ENCODE data around the gene ELMOD2. TPM values are rescaled to one million over a fixed set of nuclear protein-coding genes. Genes with fewer than 3 reads are reported as not detected.
A peak's percentile ranks its signal among the peaks of the same experiment; 100 is the strongest.

ELMOD2 gene
- total RNA-seq, 1 donor from 2014 or later, result 10.8 TPM

DNA sequence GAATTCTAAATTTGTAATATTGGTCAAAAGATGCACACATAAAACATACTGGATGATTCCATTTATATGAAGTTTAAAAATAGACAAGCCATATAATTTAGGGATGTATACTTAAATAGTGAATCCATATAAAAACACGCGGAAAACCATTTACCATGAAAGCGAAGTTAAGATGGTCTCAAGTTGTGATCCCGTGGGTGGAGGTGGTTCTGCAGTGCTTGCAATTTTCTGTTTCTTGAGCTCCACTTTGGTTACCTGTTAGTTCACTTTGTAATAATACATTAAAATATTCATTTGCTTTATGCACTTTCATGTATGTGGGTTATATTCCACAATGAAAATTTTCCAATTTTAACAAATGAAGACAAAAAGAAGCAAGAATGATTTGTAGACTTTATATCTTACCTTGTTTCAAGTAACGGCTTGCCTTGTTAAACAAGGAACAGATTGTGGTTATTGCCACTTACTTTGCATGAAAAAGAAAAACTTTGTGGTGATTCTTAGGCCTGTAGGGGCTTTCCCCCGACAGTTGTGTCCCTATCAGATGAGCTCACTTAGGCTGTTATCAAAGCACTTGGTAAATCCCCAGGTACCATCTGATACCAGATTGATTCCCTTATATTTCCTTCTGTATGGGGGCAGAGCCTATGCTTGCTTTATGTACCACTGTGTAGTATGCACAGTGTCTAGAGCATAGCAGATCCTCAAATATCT, 32.6 kb downstream of the ELMOD2 start:
- peaks cover 3% of the 10 kb centered on the region for H3K36me3 Mint-ChIP-seq (ENCODE audit: low read depth)

DNA sequence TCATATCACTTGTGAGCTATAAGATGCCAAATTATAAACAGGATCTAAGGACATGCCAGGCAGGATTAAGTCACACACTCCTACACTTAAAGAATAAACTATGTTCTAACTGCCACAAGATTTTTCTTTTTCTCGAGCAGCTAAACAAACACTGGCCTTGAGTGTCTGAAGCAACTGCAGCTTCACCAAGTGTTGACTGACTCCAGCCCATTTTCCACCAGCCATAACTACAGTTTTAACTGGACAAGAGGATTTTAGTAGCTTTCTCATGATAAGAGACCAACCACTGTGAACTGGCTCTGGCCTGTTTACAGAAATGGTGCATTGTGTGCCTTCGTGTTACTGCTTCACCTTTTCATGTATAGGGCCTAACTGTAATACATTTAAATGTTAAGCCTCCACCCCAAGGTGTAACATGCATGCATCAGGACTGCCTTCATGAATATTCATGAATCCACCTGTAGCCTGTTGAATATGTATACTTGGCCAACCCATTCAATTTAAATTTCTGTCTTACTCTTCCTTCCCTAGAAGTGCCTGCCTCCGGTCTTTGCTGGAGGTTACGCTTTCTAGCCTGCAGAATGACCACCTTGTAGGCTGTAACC, 34.0 kb downstream of the ELMOD2 start:
- intact Hi-C loops (cut with micrococcal nuclease), result loop anchor here (5.0 kb wide), 1 partner anchor 406 kb away; the partner anchor contains the start of gene MAML3
- Mint-ChIP-seq H3K4me1 (ENCODE audit: low read depth) (peaks cover 17% of the 10 kb centered on the region), H3K27ac (no peak overlapping the region), H3K27me3 (ENCODE audit: insufficient read depth) (peaks cover 37% of the 10 kb centered on the region), H3K36me3 (ENCODE audit: low read depth) (peaks cover 2% of the 10 kb centered on the region), H3K9me3 (no peaks in the 10 kb centered on the region), H3K4me3 (no peak overlapping the region)
- DNase-seq (ENCODE audit: low spot score), result no peak

More for the DNA sequence above, 32.6 kb downstream of the ELMOD2 start:
- intact Hi-C loops (cut with micrococcal nuclease), result loop anchor here (1.0 to 5.0 kb wide), 3 partner anchors 32 to 404 kb away; partner anchors contain the start of genes ELMOD2, MAML3 and SCOC
- peaks cover 17% of the 10 kb centered on the region for H3K4me1 Mint-ChIP-seq (ENCODE audit: low read depth)
- DNase-seq (ENCODE audit: low spot score), result peak; percentile 8
- H3K4me3 Mint-ChIP-seq, result no peak overlapping the region
- H3K27me3 Mint-ChIP-seq (ENCODE audit: insufficient read depth), result peaks cover 31% of the 10 kb centered on the region
- H3K9me3 Mint-ChIP-seq, result no peaks in the 10 kb centered on the region
- H3K27ac Mint-ChIP-seq, result no peak overlapping the region

DNA sequence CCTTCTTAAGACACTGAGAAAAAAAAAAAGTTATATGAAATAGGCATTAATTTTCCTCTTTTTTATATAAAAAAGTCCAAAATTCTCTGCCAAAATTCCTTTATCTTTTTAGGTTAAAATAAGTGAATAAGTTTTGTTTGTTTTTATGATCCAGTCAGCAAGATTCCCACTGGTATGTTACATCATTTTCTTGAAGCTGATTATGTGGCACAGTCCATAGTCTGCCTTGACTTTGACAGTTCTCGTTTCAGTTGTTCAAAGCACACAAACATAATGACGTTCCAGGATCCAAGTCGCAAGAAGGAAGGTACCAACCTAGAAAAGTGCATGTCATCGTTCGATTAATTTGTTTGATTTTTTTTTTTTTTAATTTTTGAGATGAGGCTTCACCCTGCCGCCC, 35.7 kb downstream of the ELMOD2 start:
- Mint-ChIP-seq H3K9me3 (no peaks in the 10 kb centered on the region), H3K4me3 (no peak overlapping the region), H3K27ac (no peak overlapping the region), H3K4me1 (ENCODE audit: low read depth) (peaks cover 17% of the 10 kb centered on the region), H3K36me3 (ENCODE audit: low read depth) (peaks cover 2% of the 10 kb centered on the region), H3K27me3 (ENCODE audit: insufficient read depth) (peaks cover 36% of the 10 kb centered on the region)
- DNase-seq (ENCODE audit: low spot score), result no peak
- intact Hi-C loops (cut with micrococcal nuclease), result loop anchor here (5.0 kb wide), 1 partner anchor 407 kb away; the partner anchor contains the start of gene MAML3

DNA sequence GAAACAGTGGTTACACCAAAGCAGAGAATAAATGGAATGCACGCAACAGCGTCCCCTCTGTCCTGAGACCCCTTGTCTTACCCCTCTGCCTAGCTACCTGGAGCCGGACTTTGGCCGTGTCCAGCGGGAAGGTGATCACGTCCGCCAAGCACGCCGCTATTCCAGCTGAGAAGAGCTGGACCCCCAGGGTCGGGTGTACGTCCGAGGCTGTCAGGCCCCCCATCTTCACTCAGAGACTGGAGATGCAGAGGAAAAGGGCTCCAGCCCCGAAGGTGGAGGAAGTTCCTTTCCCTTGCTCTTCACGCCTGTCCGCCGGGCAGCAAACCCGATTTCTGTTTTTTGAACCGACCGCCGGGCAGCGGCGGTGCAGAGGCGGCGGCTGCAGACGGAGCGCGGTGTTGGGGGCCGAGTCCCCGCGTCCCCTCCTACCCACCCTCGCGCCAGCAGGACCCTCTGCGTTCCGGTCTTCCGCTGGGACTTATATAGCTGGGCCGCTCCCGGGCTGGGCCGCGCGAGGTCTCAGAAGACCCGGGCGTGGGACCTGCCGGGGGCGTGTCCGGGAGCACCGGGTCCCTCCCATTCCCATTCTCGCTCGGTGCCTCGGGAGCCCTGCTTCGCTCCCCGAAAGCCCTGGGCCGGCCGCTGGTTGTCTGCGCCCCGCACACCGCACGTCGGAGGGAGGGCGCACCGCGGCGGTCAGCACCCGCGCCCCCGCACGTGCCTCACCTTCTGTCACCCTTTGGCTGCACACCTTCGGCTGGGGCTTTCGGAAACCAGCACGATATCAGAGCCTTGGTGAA, 44.7 kb downstream of the ELMOD2 start, which contains the start of gene UCP1:
TSS of gene UCP1 (minus strand) at position 455 of the 800 bp plus-strand sequence. CDS start at position 223, 232 bp downstream.
- Mint-ChIP-seq H3K36me3 (ENCODE audit: low read depth) (no peaks in the 10 kb centered on the region), H3K9me3 (peaks cover 11% of the 10 kb centered on the region), H3K4me3 (peak within 1 kb of the TSS; percentile 62), H3K4me1 (ENCODE audit: low read depth) (no peaks in the 10 kb centered on the region), H3K27ac (no peak within 1 kb of the TSS), H3K27me3 (ENCODE audit: insufficient read depth) (peaks cover 45% of the 10 kb centered on the region)
- intact Hi-C loops (cut with micrococcal nuclease), result no loop called here
- DNase-seq (ENCODE audit: low spot score), result no peak

DNA sequence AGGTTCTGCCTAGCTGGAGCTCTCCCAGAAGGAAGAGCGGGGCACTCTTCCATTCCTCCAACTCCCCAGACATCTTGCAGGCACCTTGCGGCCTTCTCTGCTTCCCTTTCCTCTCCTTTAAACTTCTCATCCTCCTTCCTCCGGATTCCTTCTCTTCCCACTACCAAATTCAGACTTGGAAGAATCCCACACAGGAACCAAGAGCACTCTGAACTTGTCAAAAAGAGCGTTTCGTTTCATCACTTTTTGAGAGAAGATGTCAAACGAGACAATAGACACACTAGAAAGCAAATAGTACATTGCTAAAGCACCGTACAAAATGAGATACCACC, 45.3 kb downstream of the ELMOD2 start:
- Mint-ChIP-seq H3K9me3 (peaks cover 11% of the 10 kb centered on the region), H3K27me3 (ENCODE audit: insufficient read depth) (peaks cover 45% of the 10 kb centered on the region), H3K27ac (no peak overlapping the region), H3K4me1 (ENCODE audit: low read depth) (no peaks in the 10 kb centered on the region), H3K36me3 (ENCODE audit: low read depth) (no peaks in the 10 kb centered on the region), H3K4me3 (peak overlapping the region; percentile 62)
- intact Hi-C loops (cut with micrococcal nuclease), result no loop called here
- no peak for DNase-seq (ENCODE audit: low spot score)

DNA sequence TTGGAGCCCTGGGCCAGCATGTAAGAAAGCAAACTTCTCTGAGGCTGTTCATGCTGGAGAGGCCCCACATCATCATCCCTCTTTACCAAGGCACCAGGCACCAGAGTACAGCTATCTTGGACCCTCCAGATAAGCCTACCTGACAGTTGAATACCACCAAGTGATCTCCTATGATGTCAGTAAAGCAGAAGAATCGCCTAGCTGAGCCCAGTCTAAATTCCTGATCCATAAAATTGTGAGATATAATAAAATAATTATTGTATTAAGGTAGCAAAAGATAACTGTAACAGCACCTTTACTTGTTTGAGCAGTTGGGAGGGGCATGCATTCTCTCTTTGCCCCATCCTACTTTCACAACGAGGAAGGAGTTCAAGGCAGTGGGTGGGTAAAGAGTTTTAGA, 47.7 kb downstream of the ELMOD2 start:
- Mint-ChIP-seq H3K4me3 (no peak overlapping the region), H3K9me3 (peaks cover 11% of the 10 kb centered on the region), H3K36me3 (ENCODE audit: low read depth) (no peaks in the 10 kb centered on the region), H3K27me3 (ENCODE audit: insufficient read depth) (peaks cover 49% of the 10 kb centered on the region), H3K27ac (no peak overlapping the region), H3K4me1 (ENCODE audit: low read depth) (no peaks in the 10 kb centered on the region)
- DNase-seq (ENCODE audit: low spot score), result no peak
- intact Hi-C loops (cut with micrococcal nuclease), result no loop called here

DNA sequence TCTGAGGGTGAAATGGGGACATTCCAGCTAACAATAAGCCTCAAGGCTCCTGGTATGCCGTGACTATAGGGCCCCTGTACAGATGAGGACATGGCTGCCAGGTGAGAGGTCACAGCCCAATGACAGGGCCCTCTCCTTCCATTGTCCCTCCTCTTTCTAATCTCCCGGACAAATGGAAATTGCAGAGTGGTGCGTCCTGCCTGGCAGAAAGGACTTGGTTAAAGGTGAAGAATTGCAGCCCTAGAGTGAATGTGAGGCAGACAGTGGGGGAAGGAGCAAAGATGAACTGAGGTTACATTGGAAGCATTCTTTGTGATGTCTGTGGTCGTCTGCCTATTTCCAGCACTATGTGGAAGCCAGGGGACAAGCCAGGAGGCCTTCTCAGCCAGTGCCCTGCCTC, 51.5 kb downstream of the ELMOD2 start:
- no peaks in the 10 kb centered on the region for H3K36me3 Mint-ChIP-seq (ENCODE audit: low read depth)
- no peak for DNase-seq (ENCODE audit: low spot score)
- H3K4me1 Mint-ChIP-seq (ENCODE audit: low read depth), result no peaks in the 10 kb centered on the region
- H3K9me3 Mint-ChIP-seq, result peaks cover 10% of the 10 kb centered on the region
- peaks cover 48% of the 10 kb centered on the region for H3K27me3 Mint-ChIP-seq (ENCODE audit: insufficient read depth)
- intact Hi-C loops (cut with micrococcal nuclease), result no loop called here
- H3K27ac Mint-ChIP-seq, result no peak overlapping the region
- no peak overlapping the region for H3K4me3 Mint-ChIP-seq

DNA sequence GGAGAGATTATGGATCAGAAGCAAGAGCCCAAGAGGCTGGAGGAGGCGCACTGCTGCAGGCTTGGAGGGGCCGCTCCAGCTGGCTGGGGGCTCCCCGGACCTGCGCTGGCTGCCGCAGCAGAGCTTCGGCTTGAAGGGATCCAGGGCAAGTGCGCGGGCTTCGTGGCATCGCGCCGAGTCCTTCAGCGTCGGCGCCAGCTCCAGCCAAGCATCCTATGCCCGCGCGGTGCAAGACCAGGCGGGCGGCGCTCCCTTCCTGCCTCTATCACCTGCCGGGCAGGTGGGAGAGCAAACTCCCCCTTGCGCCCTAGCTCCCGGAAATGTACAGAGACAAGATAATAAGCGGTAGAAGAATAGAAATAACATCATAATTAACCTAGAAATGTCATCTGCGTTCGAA, 55.3 kb downstream of the ELMOD2 start:
- H3K27me3 Mint-ChIP-seq (ENCODE audit: insufficient read depth), result peaks cover 50% of the 10 kb centered on the region
- no peaks in the 10 kb centered on the region for H3K9me3 Mint-ChIP-seq
- DNase-seq (ENCODE audit: low spot score), result no peak
- H3K27ac Mint-ChIP-seq, result no peak overlapping the region
- H3K4me3 Mint-ChIP-seq, result no peak overlapping the region
- H3K36me3 Mint-ChIP-seq (ENCODE audit: low read depth), result no peaks in the 10 kb centered on the region
- H3K4me1 Mint-ChIP-seq (ENCODE audit: low read depth), result no peaks in the 10 kb centered on the region
- intact Hi-C loops (cut with micrococcal nuclease), result no loop called here

DNA sequence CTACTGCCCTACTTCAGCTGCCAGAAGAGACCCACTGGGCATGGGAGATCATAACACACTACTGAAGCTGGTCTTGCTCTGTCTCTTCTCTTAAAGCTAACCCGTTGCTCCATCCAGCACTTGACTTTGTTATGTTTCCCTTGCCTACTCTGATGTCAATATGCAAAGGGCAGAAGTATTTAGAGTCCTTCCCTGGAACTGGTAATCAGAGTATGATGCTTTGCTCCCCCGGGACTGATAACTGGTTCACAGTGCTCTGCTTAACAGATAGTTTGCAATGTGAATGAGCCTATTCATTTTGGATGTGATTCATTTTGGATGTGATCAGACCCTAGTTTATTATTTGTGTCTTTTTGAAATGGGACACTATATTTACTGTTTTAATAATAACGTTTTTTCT, 57.1 kb downstream of the ELMOD2 start:
- Mint-ChIP-seq H3K4me1 (ENCODE audit: low read depth) (no peaks in the 10 kb centered on the region), H3K27ac (no peak overlapping the region), H3K4me3 (no peak overlapping the region), H3K27me3 (ENCODE audit: insufficient read depth) (peaks cover 48% of the 10 kb centered on the region), H3K9me3 (no peaks in the 10 kb centered on the region), H3K36me3 (ENCODE audit: low read depth) (no peaks in the 10 kb centered on the region)
- no peak for DNase-seq (ENCODE audit: low spot score)
- intact Hi-C loops (cut with micrococcal nuclease), result no loop called here

DNA sequence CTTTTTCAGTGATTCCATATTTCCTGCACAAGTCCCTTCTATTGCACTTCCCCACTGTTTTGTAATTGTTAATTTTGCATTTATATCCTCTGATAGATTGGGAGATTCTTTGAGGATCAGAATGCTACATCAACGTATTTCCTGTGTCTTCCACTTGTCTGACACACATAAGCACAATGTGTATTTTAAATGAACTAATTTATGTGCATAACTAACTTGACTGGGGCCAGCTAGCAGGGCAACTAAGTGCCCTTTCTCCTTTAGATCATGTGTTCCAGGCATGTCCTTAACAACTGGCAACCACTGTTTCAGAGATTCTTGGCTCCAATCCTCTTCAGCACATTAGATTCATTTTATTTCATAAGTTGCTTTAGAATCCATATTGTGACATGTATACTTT, 60.5 kb downstream of the ELMOD2 start:
- no peak overlapping the region for H3K27ac Mint-ChIP-seq

DNA sequence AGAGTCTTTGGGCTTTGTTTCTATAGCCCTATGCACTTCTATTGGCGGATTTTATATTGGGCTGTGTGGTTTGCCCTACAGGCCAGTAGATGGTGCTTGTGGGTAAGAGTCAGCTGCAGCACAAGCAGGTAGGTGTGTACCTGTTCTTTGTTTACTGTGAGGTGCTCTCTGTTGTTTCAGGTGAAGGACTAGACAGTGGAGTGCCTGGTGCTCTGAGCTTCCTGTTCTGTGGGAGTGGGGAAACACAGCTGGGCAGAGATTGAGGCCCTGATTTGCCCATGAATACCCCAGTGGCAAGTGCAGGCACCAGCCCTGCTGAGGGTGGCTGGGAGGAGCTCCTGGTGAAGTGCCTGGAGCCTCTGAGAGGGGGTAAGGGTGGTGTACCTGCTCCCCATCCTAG, 71.1 kb downstream of the ELMOD2 start:
- intact Hi-C loops (cut with micrococcal nuclease), result no loop called here

More for the DNA sequence above, 60.5 kb downstream of the ELMOD2 start:
- no peak for DNase-seq (ENCODE audit: low spot score)
- no peak overlapping the region for H3K4me3 Mint-ChIP-seq
- no peaks in the 10 kb centered on the region for H3K4me1 Mint-ChIP-seq (ENCODE audit: low read depth)
- intact Hi-C loops (cut with micrococcal nuclease), result no loop called here
- H3K27me3 Mint-ChIP-seq (ENCODE audit: insufficient read depth), result peaks cover 24% of the 10 kb centered on the region
- no peaks in the 10 kb centered on the region for H3K9me3 Mint-ChIP-seq
- no peaks in the 10 kb centered on the region for H3K36me3 Mint-ChIP-seq (ENCODE audit: low read depth)

DNA sequence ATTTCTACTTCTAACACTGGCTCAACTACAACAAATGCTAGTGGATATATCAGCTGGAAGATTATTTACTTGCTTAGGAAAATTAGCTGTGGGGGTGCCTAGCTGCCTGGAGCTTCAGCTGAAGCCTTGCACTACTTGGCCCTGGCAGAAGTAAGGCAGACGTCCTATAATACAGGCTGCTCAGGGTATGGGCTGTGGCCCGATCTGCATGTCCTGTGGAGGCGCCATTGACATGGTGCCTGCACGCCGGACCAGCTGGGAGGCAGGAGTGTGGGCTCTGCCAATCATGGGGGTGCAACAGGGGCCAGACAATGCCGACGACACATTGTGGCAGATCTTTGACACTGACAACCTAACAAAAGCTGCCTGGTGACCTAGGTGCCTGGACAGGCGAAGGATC, 76.4 kb downstream of the ELMOD2 start:
- no peaks in the 10 kb centered on the region for H3K36me3 Mint-ChIP-seq (ENCODE audit: low read depth)
- DNase-seq (ENCODE audit: low spot score), result no peak
- intact Hi-C loops (cut with micrococcal nuclease), result no loop called here
- no peak overlapping the region for H3K27ac Mint-ChIP-seq
- no peaks in the 10 kb centered on the region for H3K9me3 Mint-ChIP-seq
- no peak overlapping the region for H3K4me3 Mint-ChIP-seq
- H3K4me1 Mint-ChIP-seq (ENCODE audit: low read depth), result no peaks in the 10 kb centered on the region
- peaks cover 4% of the 10 kb centered on the region for H3K27me3 Mint-ChIP-seq (ENCODE audit: insufficient read depth)

More for the DNA sequence above, 71.1 kb downstream of the ELMOD2 start:
- no peak for DNase-seq (ENCODE audit: low spot score)
- Mint-ChIP-seq H3K4me1 (ENCODE audit: low read depth) (peaks cover 4% of the 10 kb centered on the region), H3K36me3 (ENCODE audit: low read depth) (no peaks in the 10 kb centered on the region), H3K4me3 (no peak overlapping the region), H3K27me3 (ENCODE audit: insufficient read depth) (peaks cover 29% of the 10 kb centered on the region), H3K27ac (no peak overlapping the region), H3K9me3 (no peaks in the 10 kb centered on the region)

DNA sequence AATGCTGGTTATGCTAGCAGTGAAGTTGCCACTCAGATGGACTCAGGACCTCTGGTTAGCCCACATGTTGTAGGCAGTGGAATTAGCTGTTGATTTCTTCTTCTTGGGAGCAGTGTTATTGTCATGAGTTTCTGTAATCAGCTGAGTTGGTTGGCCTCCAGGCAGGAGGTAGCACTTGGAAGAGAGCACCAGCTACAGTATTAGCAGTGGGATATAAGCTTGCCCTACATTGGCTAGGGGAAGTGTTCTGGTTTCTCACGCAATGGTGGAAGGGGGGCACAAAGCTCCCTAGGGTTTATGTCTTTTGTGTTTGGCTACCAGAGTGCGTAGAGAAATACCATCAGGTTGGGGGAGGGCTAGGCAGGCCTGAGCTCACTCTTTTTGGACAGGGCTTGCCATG, 78.7 kb downstream of the ELMOD2 start:
- Mint-ChIP-seq H3K9me3 (no peaks in the 10 kb centered on the region), H3K4me3 (no peak overlapping the region), H3K27ac (no peak overlapping the region), H3K36me3 (ENCODE audit: low read depth) (no peaks in the 10 kb centered on the region), H3K27me3 (ENCODE audit: insufficient read depth) (peaks cover 3% of the 10 kb centered on the region), H3K4me1 (ENCODE audit: low read depth) (no peaks in the 10 kb centered on the region)
- no peak for DNase-seq (ENCODE audit: low spot score)
- intact Hi-C loops (cut with micrococcal nuclease), result no loop called here

Measured in activated T-helper 1 cell treated with anti-CD3 and anti-CD28 coated beads, Interleukin-12 subunit alpha, Interleukin-12 subunit beta, Interleukin-2, Interleukin-4 antibody, amounts not matched to agents 30 ng/mL and 10 ng/mL and 1 ng/mL, durations not matched to agents 14 hours and 24 hours and 36 hours (primary cell).